Right lobe of liver (tissue), 4 donors: ENCODE measurements around the gene BMAL1.

Experiments
- CTCF ChIP-seq, 4 donors: fragments of 200-600 bp in 3 of 4; fragments of 450-650 bp in 1 of 4; IDR thresholded peaks; one replicate each; pipeline versions ENCODE4 v1.5.1 to v1.8.0; 2016 to 2022; ENCODE audit warnings: antibody characterized with exemption in 4 of 4, mild to moderate bottlenecking in 2 of 4
- POLR2A ChIP-seq: fragments of 450-650 bp; IDR thresholded peaks from one replicate; pipeline ENCODE4 v1.6.1; 2017; ENCODE audit warnings: antibody characterized with exemption, mild to moderate bottlenecking
- donor health status: DM: no; HTN: no; CAD: no.
- donor health status: DM: no; HTN: no; CAD: no.
- donor health status: DM: no; HTN: yes; CAD: no.

- TF ChIP-seq CTCF (IDR thresholded peaks at IDR 0.05) (no peak), POLR2A (no peak)
These were observed 6.4 kb upstream of the BMAL1 start for GRCh38 chr11:13271060-13271693.
